NCI-H2029 (cell line): ENCODE data around the gene ETV3L.

ENCODE experiments used
- DNase-seq: peaks from one replicate; lab custom pipeline; 2025; lab: John Stamatoyannopoulos, UW

Gene ETV3L

DNA sequence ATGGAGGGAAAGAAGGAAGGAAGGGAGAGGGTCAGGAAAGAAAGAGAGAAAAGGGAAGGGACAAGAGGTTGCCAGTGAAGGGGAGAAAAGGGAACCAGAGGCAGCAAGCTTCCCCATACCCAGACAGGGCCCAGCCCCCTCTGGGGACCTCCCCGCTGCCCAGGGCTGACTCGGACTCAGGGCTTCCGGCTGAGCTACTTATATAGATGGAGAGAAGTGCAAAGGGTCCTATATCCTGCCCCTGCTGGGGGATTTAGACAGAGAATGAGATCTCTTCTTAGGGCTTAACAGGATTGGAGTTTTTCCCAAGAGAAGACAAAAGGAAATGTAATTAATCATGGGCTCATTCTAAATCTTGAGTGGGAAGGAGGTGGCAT, at the start of gene ETV3L:
Gene ETV3L (minus strand): TSS at position 176 of the 377 bp plus-strand sequence. CDS start 285 bp downstream, outside the sequence.
- DNase-seq = no peak

DNA sequence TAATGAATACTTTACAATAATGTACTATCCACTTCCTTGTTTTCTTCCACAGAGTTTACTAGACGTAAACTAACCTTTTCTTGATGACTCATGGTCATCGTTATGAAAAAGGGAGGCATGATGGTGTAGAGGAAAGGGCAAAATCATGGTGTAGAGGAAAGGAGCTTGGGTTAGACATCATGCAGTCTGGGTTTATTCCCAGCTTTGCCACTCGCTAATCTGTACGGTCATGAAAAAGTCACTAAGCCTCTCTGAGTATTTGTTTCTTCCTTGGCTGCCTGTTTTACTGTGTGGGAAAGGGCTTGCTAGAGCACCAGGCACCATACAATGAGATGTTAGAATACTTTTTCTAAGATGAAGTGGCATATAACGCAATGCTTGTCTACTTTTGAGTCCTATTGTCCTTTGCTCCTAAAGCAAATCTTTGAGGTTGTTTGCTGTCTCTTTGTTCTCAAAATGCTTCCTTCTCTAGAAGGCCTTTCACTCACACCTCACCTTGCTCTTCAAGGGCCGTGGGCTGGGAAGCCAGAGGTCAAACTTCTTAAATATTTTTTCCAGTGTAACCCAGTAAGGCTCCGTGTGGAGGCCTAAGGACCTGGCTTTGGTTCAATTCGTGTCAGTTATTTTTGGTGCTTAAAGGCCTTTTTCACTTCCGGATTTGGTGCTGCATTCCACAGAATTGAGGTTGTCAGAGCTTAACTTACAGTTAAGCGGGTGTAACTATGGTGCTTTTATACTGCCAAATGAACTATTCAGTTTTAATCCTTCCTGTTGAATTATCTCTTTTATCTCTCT, 48.5 kb upstream of the ETV3L start:
- DNase-seq = no peak

DNA sequence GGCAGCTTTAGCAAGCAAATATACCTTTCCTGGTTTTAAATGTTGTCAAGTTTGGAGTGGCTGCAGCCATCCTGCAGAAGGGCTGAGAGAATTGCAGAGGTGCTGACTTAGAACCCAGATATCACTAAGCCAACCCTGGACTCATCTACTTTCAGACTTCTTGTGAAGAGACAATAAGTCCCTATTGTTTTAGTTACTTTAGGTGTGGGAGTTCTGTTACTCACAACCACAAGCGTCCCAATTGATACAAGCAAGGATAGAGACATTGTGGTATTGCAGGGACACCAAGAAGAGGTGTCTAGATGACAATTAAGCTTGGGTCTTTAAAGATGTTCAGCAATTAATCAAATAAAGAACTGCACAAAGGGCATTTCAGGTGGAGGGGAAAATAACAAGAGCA, 47.4 kb upstream of the ETV3L start:
- DNase-seq = no peak

DNA sequence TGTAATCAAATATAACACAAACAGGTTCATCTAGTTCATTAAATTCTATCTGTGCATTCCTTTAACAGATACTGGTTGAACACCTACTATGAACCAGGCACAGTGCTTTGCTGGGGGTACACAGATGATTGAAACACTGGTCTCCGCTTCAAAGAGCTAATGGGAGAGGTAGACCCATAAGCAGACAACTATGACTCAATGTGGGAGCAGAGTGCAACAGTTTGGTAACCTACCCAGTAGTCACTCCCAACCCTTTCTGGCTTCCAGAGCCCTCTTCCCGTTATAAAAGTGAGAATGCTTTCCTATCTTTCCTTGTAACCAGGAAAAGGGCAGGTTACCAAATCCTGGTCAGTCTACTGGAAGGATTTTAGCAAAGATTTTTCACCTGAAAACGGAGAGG, 46.6 kb upstream of the ETV3L start:
- DNase-seq = no peak

DNA sequence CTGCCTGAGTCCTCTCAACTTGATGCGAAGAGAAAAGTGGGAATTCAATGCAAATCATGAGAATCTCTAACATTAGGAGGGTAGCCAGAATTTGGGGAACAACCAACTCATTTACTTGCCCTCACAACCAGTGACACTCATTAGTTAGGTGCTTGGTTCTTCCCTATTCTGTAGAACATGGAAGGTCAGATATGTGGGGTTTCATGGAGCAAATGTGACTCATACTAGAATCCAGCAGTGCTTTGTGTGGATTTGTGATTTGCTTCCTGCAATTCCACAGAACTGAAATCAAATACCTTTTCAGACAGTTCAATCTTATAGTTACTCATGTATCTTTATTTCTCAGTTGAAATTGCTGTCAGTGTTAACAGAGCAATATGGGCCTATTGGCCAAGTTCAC, 45.5 kb upstream of the ETV3L start:
- DNase-seq = no peak

DNA sequence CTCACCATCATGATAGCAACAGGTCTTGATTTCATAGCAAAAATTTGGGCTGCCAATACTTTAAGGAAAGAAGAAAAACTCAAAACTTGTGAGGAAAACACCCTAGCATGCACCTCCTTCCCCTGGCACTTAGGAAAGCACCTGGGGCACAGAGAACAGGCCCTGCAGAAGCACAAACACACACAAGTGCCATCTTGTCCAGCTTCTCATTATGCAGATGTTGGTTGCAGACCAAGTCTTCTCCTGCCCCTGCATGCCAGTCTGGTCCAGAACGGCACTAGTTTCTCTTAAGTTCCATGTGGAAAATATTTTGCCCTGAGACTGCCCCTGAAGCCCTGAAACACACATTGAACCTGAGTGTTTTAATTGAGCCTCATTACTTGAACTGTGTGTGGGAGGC, 44.9 kb upstream of the ETV3L start:
- no peak for DNase-seq

DNA sequence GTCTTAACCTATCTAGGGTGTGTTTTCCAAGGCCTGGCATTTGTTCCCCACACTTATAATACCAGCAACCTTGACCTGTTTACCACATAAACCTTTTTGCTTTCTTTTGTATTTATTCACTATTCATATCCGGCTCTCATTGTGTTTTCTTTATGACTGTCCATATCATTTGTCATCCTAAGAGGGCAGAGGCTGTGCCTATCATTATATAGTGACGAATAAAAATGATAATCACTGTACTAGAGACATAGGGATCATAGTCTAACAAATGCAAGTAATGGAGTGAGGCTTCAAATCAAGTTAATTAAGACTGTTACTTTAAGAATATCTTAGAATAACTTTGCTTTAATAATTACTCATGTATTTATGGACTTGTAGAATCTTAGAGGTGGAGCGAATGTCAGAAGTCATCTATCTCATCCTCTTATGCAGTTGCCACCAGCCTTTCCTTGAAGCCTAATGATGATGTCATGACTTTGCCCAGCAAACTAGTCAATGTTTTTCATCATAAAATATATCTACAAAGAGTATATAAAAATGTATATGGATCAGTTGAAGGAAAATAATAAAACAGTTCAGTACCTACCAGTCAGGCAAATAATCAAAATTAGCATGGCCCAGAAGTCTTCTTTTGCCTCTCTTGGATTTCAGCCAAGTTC, 43.3 kb upstream of the ETV3L start:
- DNase-seq = no peak

DNA sequence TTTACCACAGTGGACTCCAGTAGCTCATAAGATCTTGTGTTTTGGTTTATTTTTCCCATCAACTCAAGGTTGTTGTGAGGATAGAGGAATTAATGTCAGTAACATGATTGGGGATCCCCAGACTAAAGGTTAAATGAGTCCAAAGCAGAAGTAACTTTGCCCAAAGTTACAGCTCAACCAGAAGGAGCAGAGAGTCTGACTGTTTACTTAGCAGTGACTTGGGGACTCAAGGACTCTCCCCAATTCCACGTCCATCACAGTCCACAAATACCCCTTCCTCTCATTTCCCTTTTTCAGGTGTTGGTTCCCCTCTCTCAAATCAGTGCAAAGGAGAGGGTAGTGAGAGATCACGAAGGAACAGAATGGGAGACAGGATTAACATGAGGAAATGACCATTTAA, 42.6 kb upstream of the ETV3L start:
- no peak for DNase-seq

DNA sequence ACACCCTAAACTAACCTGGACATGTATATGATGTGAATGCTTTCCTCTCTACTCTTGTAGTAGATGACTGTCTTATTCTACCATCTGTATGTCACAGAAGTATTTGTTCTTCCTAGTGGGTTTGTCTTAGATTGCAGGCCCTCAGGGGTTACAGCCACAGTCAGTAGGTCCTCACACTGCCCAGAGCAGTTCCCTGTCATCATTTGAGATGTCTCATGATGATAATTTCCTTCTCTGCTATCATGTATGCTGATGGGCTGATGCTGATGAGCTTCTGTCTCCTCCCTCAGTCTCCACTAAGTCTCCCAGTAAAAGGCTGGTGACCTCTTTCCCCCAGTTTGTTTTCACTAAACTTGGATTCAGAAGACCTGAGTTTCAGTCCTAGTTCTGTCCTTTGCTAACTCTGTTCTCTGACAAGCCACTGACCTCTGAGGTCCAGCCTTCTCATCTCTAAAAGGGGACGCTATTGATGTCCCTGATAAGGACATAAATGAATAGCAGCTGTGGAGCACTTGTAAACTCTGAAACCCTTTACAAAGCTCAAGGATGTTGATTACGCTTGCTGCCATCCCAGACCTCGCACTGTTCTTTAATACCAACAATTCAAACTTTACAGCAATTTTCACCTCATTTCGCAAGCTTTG, 41.7 kb upstream of the ETV3L start:
- DNase-seq = no peak

DNA sequence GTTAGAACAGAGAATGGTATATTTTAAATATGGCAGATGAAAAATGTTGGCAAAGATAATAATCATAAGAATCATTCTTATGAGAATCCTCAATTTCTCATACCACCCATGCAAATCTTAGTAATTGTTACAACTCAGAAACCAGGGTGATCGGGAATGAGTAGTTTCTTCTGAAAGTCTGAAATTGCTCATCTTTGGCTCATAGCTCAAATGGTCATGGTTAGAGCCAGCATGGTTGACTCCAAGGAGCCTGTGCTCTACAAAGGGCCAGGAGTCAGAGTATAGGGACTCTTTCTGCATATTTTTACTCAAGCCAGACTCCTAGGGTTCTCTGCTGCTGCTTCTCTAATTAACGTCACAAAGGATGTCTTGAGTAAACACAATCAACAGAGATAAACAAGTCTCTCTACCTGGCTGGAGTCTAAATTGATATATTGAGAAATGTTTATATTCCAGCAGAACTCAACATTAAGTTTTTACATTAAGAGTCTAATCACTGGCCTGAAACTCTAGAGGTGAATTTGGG, 40.5 kb upstream of the ETV3L start:
- no peak for DNase-seq

DNA sequence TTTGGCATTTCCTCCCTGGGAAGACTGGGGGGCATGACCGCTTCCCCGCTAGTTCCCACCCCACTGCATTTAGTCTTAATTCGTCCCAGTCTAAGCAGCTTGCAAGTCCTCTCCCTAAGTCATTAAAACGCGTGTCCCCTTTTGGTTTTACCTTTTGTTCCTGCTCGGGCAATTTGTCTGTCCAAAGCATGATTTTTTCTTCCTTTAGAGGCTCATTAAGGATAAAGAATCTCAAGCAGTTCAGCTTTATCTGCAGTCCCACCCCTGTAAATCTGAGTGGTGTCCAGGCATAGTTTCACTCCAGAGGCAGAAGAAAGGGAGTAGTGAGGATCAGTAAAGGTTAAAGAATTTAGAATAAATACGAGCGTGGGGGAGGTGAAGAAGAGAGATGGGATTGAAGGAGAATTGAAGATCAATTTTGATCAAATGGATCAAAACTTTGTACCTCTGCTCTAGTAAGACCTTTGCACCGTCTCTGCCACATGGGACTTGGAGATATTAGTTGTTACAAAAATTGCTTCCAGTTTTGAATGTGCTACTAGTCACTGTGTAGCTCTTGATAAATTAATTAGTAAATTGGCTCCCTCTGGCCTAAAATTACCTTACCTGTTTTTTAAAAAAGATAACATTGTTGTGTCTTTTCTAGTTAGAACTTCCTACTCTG, 39.6 kb upstream of the ETV3L start:
- DNase-seq = no peak

DNA sequence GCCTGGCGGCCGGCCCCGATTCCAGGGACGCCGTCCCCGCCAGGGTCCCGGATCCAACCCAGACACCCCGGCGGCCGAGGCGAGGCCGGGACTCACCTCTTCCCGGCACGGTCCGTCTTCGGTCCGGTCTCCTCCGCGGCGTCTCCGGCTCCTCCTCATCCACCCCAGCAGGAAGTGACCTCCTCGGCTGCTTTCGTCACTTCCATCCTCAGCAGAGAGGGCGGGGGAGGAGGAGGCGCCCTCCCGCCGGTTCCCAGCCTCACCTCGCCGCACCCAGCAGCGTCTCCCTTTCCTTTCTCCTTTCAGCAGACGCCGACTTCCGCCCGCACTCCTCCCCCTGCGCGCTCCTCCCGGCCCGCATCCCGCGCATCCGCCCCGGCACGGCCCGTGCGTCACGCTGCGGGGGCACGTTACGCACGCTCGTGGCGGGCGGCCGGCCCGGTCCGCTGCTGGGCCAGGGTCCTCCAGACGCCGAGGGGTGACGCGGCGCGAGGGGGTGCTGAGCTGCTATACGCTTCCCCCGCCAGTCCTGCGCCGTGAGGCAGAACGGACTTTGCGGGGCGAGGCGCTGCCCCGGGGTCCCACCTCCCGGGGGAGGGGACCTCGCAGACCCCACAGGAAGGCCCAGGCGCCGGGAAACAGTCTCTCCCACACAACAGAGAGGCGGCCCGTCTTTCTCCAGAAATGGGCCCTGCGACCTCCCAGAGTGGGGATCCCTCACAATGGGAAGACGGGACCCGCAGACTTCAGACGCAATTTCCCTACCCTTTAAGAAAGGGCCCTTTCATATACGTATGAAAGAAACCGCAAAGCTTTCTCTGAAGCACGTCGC, 38.8 kb upstream of the ETV3L start, which contains the start of gene ETV3:
Gene ETV3 (minus strand): TSS at position 176 of the 832 bp plus-strand sequence. CDS start 2,043 bp downstream, outside the sequence.
- peak; percentile 94 for DNase-seq

DNA sequence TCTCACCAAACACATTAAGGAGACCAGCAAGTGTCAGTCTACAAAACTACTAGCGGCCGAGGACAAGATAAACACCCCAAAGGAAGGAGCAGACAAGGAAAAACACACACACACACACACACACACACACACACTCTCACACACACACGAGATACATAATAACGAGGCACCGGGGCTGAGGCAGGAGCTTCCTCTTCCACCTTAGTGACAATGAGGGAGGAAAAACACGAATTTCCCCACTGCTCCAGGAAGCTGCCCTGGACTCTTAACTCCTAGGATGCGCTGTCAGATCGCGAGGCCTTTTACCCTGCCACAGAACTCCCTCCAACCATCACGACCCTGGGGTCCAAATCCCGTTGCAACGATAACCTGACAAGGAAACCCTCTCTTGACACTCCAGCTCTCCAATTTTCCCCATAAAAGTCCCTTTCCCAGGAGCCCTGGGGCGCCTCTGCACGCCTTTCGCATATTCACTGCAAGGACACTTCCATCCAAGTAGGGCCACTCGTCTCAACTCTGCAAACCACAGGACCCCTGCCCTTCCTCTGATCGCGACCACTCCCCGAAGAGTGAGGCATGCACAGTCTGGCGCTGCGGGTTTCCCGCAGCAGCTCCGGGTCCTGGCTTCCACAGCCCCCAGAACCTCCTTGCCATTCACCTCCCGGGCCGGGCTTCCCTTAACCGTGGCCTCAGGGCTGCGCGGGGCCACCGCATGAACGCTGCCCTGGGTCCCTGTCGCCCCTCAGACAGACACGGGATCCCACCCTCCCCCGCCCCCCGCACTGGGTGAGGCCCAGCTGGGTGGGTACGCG, 38.0 kb upstream of the ETV3L start:
- peak; percentile 9 for DNase-seq

DNA sequence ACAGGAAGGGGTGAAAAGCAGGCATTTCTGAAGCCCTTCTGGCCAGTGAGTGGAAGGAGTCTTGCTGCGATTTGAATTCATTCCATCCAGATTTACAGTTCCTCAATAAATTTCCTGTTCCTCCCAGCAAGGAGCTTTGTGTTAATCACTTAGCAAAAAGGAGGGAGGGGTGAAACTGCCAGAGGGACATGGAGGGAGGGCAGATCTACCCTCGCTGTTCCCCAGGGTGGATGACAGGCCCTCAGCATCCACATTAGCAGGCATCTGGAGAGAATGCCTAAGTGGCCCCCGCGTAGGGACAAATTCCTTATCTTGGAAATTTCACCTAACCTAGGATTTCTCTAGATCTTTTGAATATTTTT, 37.4 kb upstream of the ETV3L start:
- no peak for DNase-seq

DNA sequence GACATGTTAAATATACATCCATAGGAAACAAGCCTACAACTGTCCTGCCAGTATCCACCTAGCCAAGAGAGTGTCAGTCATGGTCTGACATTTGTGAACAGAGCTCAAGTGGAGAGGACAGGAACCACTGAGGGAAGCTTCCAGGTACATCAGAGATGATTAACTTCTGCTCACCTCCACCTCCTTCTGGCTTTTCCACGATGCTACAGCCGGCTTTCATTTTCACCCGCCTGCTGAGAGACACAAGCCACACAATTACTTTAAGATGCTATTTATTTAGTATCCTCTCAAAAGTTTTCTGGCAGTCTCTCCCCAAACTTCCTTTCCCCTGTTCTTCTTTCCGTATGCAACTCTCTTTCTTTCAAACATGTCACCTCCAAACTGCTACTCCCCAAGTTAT, 36.5 kb upstream of the ETV3L start:
- no peak for DNase-seq

DNA sequence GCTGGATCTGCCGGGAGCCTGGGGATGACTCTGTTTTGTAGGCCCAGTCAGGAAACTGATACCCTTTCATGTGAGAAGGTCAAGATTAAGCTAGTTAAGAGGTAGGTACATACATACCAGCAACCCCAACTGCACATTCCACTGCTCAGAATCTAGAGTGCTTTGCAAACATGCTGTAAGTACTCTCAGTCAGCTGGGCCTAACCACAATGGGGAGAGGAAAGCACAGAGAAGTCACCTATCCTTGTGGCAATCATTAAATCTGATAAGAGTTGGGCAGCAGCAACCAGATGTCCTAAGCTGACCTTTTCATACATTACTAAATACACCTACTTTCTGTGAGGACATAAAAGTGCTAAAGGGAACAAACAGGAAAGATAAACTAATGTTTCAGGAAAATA, 36.0 kb upstream of the ETV3L start:
- peak; percentile 70 for DNase-seq

DNA sequence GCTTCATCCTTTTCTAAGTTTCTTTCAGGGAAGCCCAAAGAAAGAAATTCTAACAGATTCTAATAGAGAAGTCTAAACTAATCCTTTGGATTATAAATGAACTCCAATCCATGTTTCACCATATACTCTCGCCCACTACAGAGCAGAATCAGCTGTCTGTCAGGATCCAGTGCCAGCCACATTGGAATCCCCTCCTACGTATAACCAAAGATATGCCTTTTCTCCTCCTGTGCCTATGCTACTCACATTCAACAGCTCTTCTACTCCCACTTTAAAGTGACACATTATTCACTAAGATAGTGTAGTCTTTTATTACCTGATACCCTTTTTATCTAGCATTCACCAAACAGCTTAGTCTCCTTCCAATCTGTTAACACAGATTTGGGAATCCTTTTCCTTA, 35.5 kb upstream of the ETV3L start:
- DNase-seq = no peak

DNA sequence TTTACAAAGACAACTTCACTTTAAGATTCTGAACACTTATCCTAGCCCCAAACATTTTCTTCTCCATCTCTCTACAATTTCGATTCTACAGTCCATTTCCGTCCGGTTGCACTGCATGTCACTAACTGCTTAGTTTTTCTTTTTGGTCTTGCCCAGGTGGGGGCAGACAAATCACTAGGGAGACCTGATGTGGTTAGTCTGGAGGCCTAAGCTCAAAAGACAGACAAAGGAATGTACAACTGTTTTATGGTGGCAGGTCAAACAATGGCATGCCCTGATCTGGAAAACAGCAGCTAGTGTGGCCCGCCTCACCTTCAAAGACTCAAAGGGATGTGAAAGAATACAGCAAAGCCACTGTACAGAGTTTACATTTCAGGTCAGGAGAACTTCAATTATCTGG, 34.8 kb upstream of the ETV3L start:
- no peak for DNase-seq

DNA sequence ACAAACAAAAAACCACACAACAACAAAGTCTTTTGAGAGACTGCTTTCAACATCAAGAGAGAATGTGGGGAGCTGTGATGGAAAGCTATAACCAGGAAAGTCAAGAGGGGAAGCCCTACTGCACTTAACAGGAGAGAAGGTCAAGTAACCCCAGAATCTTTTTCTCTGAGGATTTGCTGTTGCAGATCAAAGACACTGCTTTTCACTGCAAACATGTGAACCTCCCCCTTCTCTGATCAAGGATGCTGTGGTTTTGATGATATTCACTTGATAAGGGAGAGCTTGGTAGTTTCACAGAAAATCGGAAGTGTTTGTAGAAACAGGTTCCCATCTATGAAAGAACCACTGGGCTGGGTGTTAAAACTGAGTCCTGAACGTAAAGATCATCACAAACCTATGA, 33.8 kb upstream of the ETV3L start:
- DNase-seq = no peak

DNA sequence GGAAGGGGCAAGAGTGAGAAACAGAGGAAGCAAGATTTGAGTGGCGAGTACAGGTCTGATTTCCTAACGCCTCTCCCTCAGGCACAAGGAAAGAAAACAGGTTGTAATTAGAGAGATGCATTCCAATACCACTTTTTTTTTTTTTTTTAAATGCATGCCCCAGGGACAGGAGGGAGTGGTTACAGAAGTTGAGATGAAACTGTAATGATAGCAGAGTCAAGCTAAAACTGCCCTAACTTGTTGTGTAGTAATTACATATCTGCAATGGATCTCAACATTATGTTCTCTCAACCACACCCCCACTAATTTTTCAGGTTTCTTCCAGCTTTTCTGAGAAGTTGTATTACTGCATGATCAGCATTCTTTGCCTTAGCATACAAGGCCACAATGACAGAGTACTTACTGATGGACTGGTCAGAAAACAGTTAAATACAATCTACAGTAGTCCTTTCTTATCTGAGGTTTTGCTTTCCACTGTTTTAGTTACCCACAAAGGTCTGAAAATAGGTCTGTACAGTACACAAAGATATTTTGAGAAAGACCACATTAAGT, 33.1 kb upstream of the ETV3L start:
- no peak for DNase-seq
